ENCODE results near the gene EEFSEC. TPM values are rescaled to one million over a fixed set of nuclear protein-coding genes. Genes with fewer than 3 reads are reported as not detected.
A peak's percentile ranks its signal among the peaks of the same experiment; 100 is the strongest.

The EEFSEC gene
- total RNA-seq, 1 donor from 2014 or later = 11.3 TPM

- no peak for DNase-seq
These were observed 240.8 kb downstream of the EEFSEC start for GRCh38 chr3:128394033-128394432.

- no peak for DNase-seq
These were observed 241.8 kb downstream of the EEFSEC start for GRCh38 chr3:128395046-128395445.

- DNase-seq = peak; percentile 78
These were observed 242.3 kb downstream of the EEFSEC start for GRCh38 chr3:128395500-128396162.

- peak; percentile 78 for DNase-seq
These were observed 244.2 kb downstream of the EEFSEC start for GRCh38 chr3:128397484-128397883.

GRCh38 chr3:128398586-128398985, 245.3 kb downstream of the EEFSEC start:
- peak; percentile 38 for DNase-seq

- peak; percentile 34 for DNase-seq
These were observed 246.1 kb downstream of the EEFSEC start for GRCh38 chr3:128399221-128399915.

GRCh38 chr3:128400671-128401070, 247.4 kb downstream of the EEFSEC start:
- DNase-seq = peak; percentile 28

- no peak for DNase-seq
These were observed 249.0 kb downstream of the EEFSEC start for GRCh38 chr3:128402319-128402718.

GRCh38 chr3:128402998-128403397, 249.7 kb downstream of the EEFSEC start:
- DNase-seq = no peak

GRCh38 chr3:128404276-128405068, 251.2 kb downstream of the EEFSEC start:
- peak; percentile 18 for DNase-seq

- DNase-seq = no peak
These were observed 252.4 kb downstream of the EEFSEC start for GRCh38 chr3:128405554-128406277.

- DNase-seq = no peak
These were observed 254.0 kb downstream of the EEFSEC start for GRCh38 chr3:128407247-128407646.

- no peak for DNase-seq
These were observed 254.9 kb downstream of the EEFSEC start for GRCh38 chr3:128408012-128408692.

GRCh38 chr3:128408693-128409623, 255.7 kb downstream of the EEFSEC start:
- peak; percentile 68 for DNase-seq

GRCh38 chr3:128409624-128410581, 256.6 kb downstream of the EEFSEC start:
- no peak for DNase-seq

- no peak for DNase-seq
These were observed 257.6 kb downstream of the EEFSEC start for GRCh38 chr3:128410669-128411573.

GRCh38 chr3:128411574-128412064, 258.3 kb downstream of the EEFSEC start:
- no peak for DNase-seq

All from tongue (tissue), 2 donors.